MM.1S (cell line): ENCODE measurements around the gene UNC93B1.

Experiments
- DNase-seq: peaks from one replicate; pipeline ENCODE4 v3.0.0-alpha.2; 2015
- H2AFZ ChIP-seq: fragments of 300-600 bp; sonication (generic); 2 replicates; pipeline ENCODE4 v1.6.0; 2016; ENCODE audit warnings: antibody characterized with exemption, low read length
- H3F3A ChIP-seq: fragments of 300-600 bp; sonication (generic); 2 replicates; pipeline ENCODE4 v1.6.1; 2016; ENCODE audit warnings: mild to moderate bottlenecking, antibody characterized with exemption, low read length, moderate library complexity, mixed read lengths; ENCODE audit not compliant: insufficient read depth
- H3K27ac ChIP-seq: fragments of 300-600 bp; sonication (generic); 2 replicates; pipeline ENCODE4 v1.5.1; 2016; ENCODE audit warnings: mild to moderate bottlenecking, low read length
- H3K27me3 ChIP-seq: fragments of 300-600 bp; sonication (generic); replicated peaks from 2 replicates; pipeline ENCODE4 v1.6.0; 2016; ENCODE audit warnings: low read length; ENCODE audit not compliant: insufficient read depth
- H3K36me3 ChIP-seq: fragments of 300-600 bp; sonication (generic); replicated peaks from 2 replicates; pipeline ENCODE4 v1.6.1; 2016; ENCODE audit warnings: mild to moderate bottlenecking, low read length, mixed read lengths; ENCODE audit not compliant: insufficient read depth
- H3K4me1 ChIP-seq: fragments of 300-600 bp; sonication (generic); 2 replicates; pipeline ENCODE4 v1.6.1; 2016; ENCODE audit warnings: low read length, mixed read lengths
- H3K4me2 ChIP-seq: fragments of 300-600 bp; sonication (generic); 2 replicates; pipeline ENCODE4 v1.6.0; 2016; ENCODE audit warnings: low read depth, low read length
- H3K4me3 ChIP-seq: fragments of 300-600 bp; sonication (generic); 2 replicates; pipeline ENCODE4 v1.5.1; 2016; ENCODE audit warnings: low read length, mixed read lengths
- H3K79me2 ChIP-seq: fragments of 300-600 bp; sonication (generic); 2 replicates; pipeline ENCODE4 v1.6.1; 2016; ENCODE audit warnings: mixed run types, low read length, mixed read lengths
- H3K9ac ChIP-seq: fragments of 300-600 bp; sonication (generic); 2 replicates; pipeline ENCODE4 v1.6.1; 2016; ENCODE audit warnings: low read length, mixed read lengths
- H3K9me2 ChIP-seq: fragments of 300-600 bp; sonication (generic); replicated peaks from 2 replicates; pipeline ENCODE4 v1.6.1; 2016; ENCODE audit warnings: mild to moderate bottlenecking, low read length, mixed read lengths; ENCODE audit not compliant: insufficient read depth
- H3K9me3 ChIP-seq: fragments of 300-600 bp; sonication (generic); replicated peaks from 2 replicates; pipeline ENCODE4 v1.6.1; 2016; ENCODE audit warnings: mild to moderate bottlenecking, low read length, mixed read lengths; ENCODE audit not compliant: insufficient read depth
- H4K20me1 ChIP-seq: fragments of 300-600 bp; sonication (generic); 2 replicates; pipeline ENCODE4 v1.6.1; 2016; ENCODE audit warnings: mild to moderate bottlenecking, low read length, moderate library complexity, mixed read lengths; ENCODE audit not compliant: insufficient read depth
- EZH2 ChIP-seq: fragments of 300-600 bp; sonication (generic); optimal IDR thresholded peaks from 2 replicates; pipeline ENCODE3; 2017; ENCODE audit warnings: low read depth, mild to moderate bottlenecking, antibody characterized with exemption, low read length, mixed read lengths
- EZH2phosphoT487 ChIP-seq: fragments of 300-600 bp; sonication (generic); IDR thresholded peaks from 2 replicates; pipeline ENCODE4 v1.6.1; 2018; ENCODE audit warnings: antibody characterized with exemption, low read length
- TF ChIP-seq, protein P1 (sequence below): fragments of 300-600 bp; sonication (generic); IDR thresholded peaks from 2 replicates; pipeline ENCODE4 v1.5.1; 2016; ENCODE audit warnings: antibody characterized with exemption, low read length, mixed read lengths

Gene UNC93B1

DNA sequence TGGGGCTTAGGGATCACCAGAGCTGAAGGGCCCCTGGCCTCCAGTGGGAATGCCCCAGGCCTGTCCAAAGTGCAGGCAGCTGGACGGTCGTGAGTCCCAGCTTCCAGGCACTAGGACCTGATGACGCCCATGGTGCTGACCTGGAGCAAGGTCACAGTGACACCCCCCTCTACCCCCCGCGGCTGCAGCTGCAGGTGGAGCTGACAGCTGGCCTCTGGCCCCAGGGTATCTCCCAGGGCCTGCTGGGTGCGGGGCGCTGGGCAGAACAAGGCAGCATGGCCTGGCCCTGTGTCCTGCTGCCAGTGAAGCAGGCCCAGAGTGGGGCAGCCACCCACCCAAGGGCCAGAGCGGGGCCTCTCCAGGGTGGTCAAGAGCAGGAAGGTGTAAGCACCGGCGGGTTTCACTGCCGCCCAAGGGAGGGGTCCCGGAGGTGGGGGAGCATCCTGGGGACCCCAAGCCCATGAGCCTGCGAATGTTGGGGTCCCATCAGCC is 34.4 kb upstream of the UNC93B1 start:
- peaks cover 16% of the 10 kb centered on the region for H3K4me1 ChIP-seq
- H3K4me3 ChIP-seq: peak overlapping the region; percentile 89
- peak overlapping the region; percentile 76; the same call in 1 of the 2 replicates for H3K27ac ChIP-seq
- peak overlapping the region; percentile 84 for H3K9ac ChIP-seq
- H3K36me3 ChIP-seq: peaks cover 2% of the 10 kb centered on the region; the same call in 1 of the 2 replicates
- peaks cover 5% of the 10 kb centered on the region; the same call in 1 of the 2 replicates for H4K20me1 ChIP-seq
- H3K9me2 ChIP-seq: no peaks in the 10 kb centered on the region
- DNase-seq: peak; percentile 50
- no peaks in the 10 kb centered on the region for H3K9me3 ChIP-seq
- H3F3A ChIP-seq: peaks cover 27% of the 10 kb centered on the region
- peak overlapping the region; percentile 76 for H2AFZ ChIP-seq
- no peaks in the 10 kb centered on the region for H3K27me3 ChIP-seq
- TF ChIP-seq EZH2 (no peak), EZH2phosphoT487 (no peak)
- TF ChIP-seq, protein P1, sequence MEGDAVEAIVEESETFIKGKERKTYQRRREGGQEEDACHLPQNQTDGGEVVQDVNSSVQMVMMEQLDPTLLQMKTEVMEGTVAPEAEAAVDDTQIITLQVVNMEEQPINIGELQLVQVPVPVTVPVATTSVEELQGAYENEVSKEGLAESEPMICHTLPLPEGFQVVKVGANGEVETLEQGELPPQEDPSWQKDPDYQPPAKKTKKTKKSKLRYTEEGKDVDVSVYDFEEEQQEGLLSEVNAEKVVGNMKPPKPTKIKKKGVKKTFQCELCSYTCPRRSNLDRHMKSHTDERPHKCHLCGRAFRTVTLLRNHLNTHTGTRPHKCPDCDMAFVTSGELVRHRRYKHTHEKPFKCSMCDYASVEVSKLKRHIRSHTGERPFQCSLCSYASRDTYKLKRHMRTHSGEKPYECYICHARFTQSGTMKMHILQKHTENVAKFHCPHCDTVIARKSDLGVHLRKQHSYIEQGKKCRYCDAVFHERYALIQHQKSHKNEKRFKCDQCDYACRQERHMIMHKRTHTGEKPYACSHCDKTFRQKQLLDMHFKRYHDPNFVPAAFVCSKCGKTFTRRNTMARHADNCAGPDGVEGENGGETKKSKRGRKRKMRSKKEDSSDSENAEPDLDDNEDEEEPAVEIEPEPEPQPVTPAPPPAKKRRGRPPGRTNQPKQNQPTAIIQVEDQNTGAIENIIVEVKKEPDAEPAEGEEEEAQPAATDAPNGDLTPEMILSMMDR: no peak
- H3K4me2 ChIP-seq: peak overlapping the region; percentile 95
- H3K79me2 ChIP-seq: peaks cover 57% of the 10 kb centered on the region

GRCh38 chr11:68037411-68038225 is 33.7 kb upstream of the UNC93B1 start:
- peaks cover 5% of the 10 kb centered on the region; the same call in 1 of the 2 replicates for H4K20me1 ChIP-seq
- no peak for TF ChIP-seq EZH2
- TF ChIP-seq EZH2phosphoT487: no peak
- TF ChIP-seq, protein P1: no peak
- H3K9me3 ChIP-seq: no peaks in the 10 kb centered on the region
- H3K4me3 ChIP-seq: no peak overlapping the region
- DNase-seq: no peak
- peak overlapping the region; percentile 76; the same call in 1 of the 2 replicates for H3K27ac ChIP-seq
- H3K4me1 ChIP-seq: peaks cover 16% of the 10 kb centered on the region
- H3K27me3 ChIP-seq: no peaks in the 10 kb centered on the region
- H2AFZ ChIP-seq: no peak overlapping the region
- peaks cover 2% of the 10 kb centered on the region; the same call in 1 of the 2 replicates for H3K36me3 ChIP-seq
- H3K4me2 ChIP-seq: peak overlapping the region; percentile 95; the same call in 1 of the 2 replicates
- H3K9me2 ChIP-seq: no peaks in the 10 kb centered on the region
- peaks cover 57% of the 10 kb centered on the region for H3K79me2 ChIP-seq
- H3F3A ChIP-seq: peaks cover 27% of the 10 kb centered on the region
- H3K9ac ChIP-seq: 0 out of 2 replicates have a peak overlapping the region, but pooled peaks have one; percentile 84

GRCh38 chr11:68036717-68037239 is 32.9 kb upstream of the UNC93B1 start:
- no peak for DNase-seq
- TF ChIP-seq, protein P1: no peak
- TF ChIP-seq EZH2: no peak
- no peak for TF ChIP-seq EZH2phosphoT487
- Histone ChIP-seq H3K9me2 (no peaks in the 10 kb centered on the region), H3K4me3 (no peak overlapping the region), H3K9me3 (no peaks in the 10 kb centered on the region), H3F3A (peaks cover 27% of the 10 kb centered on the region), H3K79me2 (peaks cover 57% of the 10 kb centered on the region), H3K36me3 (0 out of 2 replicates have a peak, but pooled peaks cover 2% of the 10 kb centered on the region), H3K4me2 (no peak overlapping the region), H3K9ac (no peak overlapping the region), H3K27ac (no peak overlapping the region; the same call in 1 of the 2 replicates), H3K27me3 (no peaks in the 10 kb centered on the region), H3K4me1 (peaks cover 18% of the 10 kb centered on the region), H4K20me1 (peaks cover 5% of the 10 kb centered on the region; the same call in 1 of the 2 replicates), H2AFZ (no peak overlapping the region)
